HG03097 (cell line): Measurements from ENCODE around the gene MAPK7.

ENCODE experiments used
- ATAC-seq: cut with Tn5 transposase; IDR thresholded peaks from one replicate; pipeline ENCODE4 v1.9.1; 2021; ENCODE audit not compliant: unreplicated experiment, low FRiP score

The MAPK7 gene

GRCh38 chr17:19377602-19378415, 489 bp upstream of the MAPK7 start:
- ATAC-seq: peak; percentile 93

DNA sequence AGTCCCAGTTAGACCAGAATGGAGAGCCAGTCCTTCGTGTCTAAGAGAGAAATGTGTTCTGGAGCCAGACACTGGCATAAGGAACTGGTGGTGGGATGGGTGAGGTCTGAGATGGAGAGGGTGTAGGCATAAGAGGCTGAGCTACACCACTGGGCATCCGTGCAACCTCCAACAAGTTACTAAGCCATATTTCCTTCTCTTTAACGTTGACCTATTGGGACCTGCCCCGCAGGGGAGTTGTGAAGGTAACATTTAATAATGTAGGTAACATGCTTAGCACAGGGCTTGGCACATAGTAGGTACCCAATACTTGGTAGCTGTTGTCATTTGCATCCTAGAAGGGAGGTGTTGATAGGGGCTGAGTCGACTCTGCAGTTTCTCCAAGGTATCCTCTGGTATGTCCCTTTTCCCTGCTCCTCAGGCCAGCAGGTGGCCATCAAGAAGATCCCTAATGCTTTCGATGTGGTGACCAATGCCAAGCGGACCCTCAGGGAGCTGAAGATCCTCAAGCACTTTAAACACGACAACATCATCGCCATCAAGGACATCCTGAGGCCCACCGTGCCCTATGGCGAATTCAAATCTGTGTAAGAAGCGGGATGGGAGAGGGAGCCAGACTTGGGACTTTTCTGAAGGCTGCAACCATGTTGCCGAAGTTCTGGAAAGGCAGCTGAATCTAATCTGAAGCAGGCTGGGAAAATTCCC, 1.2 kb downstream of the MAPK7 start:
- ATAC-seq: no peak

DNA sequence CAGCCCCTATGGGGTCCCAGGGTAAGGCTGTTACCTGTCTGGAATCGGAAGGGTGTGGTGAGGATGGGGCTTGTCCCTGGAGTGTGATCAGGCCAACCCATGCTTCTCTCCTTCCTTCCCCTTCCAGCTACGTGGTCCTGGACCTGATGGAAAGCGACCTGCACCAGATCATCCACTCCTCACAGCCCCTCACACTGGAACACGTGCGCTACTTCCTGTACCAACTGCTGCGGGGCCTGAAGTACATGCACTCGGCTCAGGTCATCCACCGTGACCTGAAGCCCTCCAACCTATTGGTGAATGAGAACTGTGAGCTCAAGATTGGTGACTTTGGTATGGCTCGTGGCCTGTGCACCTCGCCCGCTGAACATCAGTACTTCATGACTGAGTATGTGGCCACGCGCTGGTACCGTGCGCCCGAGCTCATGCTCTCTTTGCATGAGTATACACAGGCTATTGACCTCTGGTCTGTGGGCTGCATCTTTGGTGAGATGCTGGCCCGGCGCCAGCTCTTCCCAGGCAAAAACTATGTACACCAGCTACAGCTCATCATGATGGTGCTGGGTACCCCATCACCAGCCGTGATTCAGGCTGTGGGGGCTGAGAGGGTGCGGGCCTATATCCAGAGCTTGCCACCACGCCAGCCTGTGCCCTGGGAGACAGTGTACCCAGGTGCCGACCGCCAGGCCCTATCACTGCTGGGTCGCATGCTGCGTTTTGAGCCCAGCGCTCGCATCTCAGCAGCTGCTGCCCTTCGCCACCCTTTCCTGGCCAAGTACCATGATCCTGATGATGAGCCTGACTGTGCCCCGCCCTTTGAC, 2.4 kb downstream of the MAPK7 start:
- no peak for ATAC-seq

- no peak for ATAC-seq
Observed at GRCh38 chr17:19381361-19381740, 3.1 kb downstream of the MAPK7 start.

GRCh38 chr17:19381741-19382444, 3.6 kb downstream of the MAPK7 start:
- ATAC-seq: no peak

DNA sequence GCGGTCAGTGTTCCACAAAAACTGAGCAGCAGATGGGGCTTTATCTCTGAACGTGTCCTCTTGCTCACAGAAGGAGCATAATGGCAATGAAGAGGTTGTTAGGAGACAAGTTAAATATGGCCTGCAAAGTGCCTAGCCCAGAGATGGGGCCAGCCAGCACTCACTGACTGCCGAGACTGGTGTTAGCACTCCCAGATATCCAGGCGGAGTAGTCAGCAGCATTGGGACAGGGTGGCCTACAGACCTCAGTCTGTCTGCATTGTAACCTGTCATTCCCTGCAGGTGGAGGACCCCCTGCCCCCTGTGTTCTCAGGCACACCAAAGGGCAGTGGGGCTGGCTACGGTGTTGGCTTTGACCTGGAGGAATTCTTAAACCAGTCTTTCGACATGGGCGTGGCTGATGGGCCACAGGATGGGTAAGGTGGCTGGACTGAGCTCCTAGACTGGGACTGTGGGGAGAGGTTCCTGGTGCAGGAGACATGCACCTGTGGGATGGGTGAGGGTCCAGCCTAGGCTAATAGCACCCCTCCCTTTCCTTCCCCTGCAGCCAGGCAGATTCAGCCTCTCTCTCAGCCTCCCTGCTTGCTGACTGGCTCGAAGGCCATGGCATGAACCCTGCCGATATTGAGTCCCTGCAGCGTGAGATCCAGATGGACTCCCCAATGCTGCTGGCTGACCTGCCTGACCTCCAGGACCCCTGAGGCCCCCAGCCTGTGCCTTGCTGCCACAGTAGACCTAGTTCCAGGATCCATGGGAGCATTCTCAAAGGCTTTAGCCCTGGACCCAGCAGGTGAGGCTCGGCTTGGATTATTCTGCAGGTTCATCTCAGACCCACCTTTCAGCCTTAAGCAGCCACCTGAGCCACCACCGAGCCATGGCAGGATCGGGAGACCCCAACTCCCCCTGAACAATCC, 4.5 kb downstream of the MAPK7 start:
- ATAC-seq: no peak

- no peak for ATAC-seq
Observed at GRCh38 chr17:19383681-19384470, 5.6 kb downstream of the MAPK7 start.

DNA sequence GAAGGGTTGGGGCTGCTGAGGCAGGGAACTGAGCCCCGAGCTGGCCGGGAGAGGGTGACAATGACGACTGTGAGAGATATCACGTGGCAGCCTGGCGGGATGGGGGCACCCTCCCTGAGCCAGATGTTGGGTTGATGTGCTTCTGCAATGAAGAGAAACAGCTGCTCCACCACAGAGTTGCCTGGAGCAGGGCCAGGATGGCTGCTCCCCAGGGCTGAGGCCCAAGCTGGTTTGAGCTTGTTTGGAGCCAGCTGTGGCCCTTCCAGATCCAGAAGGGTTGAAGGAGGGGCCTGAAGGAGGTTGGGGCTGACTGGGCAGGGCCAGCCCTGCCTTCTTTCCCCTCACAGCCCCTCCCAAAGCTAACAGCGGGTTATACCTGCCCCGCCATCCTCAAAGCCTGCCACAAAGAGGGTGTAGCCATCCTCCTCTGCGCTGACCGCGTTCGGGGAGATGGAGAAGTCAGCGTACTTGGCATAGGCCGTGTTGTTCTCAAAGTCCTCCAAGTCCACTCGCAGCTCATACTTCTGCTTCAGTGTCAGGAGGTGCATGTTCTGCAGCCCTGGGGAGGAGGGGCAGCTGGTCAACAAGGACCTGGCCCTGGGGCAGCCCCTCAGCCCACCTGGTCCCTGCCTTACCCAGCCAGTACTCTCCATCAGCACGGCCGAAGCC, 6.6 kb downstream of the MAPK7 start:
- ATAC-seq: no peak

DNA sequence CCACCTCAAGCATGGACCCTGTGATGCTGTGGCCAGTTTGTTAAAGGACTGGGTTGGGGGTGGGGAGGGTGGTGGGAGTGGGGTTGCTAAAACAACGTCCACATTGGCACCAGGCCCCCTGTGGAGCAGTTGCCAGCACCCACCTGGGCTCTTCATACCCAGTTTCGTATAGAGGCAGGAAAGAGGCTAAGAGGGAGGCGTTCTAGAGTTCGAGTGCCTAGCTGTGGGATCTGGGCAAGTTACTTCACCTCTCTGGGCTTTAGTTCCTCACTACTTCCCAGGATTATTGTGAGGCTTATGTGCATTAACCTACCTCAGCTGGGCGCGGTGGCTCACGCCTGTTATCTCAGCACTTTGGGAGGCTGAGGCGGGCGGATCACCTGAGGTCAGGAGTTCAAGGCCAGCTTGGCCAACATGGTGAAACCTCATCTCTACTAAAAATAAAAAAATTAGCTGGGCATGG, 7.3 kb downstream of the MAPK7 start:
- ATAC-seq: no peak

- ATAC-seq: no peak
Observed at GRCh38 chr17:19386051-19386929, 8.0 kb downstream of the MAPK7 start.

DNA sequence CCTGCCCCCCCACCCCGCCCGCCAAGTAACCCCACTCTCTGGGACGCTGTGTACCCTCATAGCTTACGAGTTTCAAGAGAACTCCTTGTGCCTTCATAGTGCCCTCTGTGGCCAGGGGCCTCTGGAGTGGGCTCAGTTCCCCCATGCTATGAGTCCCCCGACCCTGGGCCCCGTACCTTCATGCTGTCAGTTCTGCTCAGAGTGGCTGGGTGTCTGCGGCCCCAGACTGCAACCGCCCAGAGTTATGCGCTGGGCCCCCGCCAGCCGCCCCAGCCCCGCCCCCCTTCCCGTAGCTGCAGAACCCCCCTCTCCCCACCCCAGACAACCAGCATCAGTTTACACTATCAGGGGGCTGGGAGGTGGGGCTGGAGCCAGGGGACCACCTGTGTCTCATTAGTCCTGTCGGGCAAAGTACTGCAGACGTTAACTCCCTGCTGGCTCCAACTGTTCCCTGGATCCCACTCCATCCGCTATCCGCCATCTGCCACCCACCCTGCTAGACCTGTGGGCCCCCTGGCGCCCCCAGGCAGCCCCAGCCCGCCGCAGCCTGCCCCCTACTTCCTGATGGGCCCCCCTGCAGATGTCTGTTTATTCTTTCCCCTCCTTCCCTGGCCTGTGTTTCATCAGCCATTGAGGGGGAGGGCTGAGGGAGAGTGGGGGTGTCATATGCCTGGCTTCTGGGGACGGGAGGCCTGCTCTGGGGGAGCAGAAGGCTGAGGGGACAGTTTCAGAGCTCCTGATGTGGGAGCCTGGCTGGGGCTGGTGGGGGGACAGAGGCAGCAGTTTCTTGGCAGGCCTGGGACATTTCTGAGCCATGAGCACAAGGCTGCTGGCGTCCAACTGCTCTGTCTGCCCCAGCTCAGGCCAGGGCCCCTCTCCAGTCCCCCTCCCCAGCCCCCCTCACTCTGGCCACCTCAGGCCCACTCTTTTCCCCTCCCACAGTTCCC, 8.9 kb downstream of the MAPK7 start, which contains the start of gene MFAP4:
MFAP4 (minus strand) TSS at position 217 of the 947 bp plus-strand sequence; CDS start at position 182, 35 bp downstream.
- no peak for ATAC-seq

- no peak for ATAC-seq
Observed at GRCh38 chr17:19387921-19388521, 9.7 kb downstream of the MAPK7 start.

DNA sequence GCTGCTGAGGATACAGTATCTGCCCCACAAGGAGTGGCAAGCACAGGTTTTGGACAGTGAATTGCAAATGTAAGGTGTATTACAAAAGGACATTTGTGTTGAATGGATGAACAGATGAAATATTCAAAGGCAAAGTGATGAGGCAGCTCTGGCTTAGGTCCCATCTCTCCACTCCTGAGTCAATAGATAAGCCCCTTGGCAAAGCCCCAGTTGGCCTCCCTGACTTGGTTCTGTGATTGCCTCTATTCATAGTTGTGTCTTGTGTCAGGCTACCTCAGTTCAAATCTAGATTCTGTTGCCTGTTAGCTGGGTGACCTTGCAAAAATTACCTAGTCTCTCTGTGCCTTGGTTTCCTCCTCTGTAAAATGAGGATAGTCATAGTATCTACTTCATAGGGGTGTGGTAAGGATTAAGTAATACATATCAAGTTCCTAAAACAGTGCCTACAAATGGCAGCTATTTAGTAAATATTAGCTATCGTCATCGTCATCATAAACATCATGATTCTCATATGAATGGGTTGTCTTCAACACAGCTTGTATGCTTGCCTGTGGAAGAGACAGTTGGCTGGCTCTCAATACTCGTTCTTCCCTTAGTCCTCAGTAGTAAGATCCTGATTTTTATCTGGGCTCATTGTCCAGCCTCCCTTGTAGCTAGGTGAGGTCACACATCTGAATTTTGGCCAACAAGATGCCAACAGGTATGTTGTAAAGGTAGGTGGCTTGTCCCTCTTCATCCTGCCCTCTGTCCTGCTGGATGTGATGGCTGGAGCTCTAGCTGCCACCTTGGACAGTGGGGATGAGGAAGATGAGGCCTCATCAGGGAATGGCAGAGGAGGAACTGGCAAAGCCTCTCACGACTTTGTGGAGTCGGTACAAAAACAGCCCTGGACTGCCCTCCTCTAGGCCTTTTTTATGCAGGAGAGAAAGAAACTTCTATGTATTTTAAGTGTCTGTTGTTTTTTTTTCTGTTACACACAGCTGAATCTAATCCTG, 10.8 kb downstream of the MAPK7 start:
- no peak for ATAC-seq

DNA sequence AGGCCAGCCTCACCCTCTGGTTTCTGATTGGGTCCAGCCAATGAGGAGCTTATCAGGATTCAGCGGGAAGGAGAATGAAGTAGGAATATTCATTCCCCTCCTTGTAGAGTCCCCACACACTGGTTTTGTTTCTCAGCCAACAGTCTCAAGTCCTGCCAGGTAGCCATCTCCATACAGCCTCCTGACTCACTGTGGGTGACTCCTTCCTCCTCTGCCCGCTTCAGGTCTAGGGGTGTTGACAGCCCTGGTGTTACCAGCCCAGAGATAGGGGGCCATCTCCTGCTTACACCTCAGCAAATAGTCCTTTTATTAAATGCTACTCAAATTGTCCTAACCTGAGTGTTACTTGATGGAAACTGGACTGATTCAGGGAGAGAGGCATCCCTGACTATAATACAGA, 12.7 kb downstream of the MAPK7 start:
- ATAC-seq: no peak
